Stomach (tissue), 4 donors: ENCODE measurements around the gene KCNG2.

Experiments
- CTCF ChIP-seq, 7 experiments: fragments of 450-650 bp in 4 of 7; fragments of 200-600 bp in 3 of 7; sonication (generic) in 3 of 7; IDR thresholded peaks; one replicate each; pipeline ENCODE4 v1.5.1; 2016 to 2019; ENCODE audit warnings: antibody characterized with exemption in 7 of 7, control low read depth in 2 of 7, mild to moderate bottlenecking in 1 of 7
- POLR2A ChIP-seq, 4 donors: fragments of 450-650 bp; IDR thresholded peaks; one replicate each; pipeline ENCODE4 v1.6.1; 2016; ENCODE audit warnings: antibody characterized with exemption in 4 of 4, control low read depth in 2 of 4, mild to moderate bottlenecking in 1 of 4, moderate library complexity in 1 of 4
- POLR2AphosphoS5 ChIP-seq, 3 donors: sonication (generic); formaldehyde crosslinking; IDR thresholded peaks; one replicate each; pipeline ENCODE4 v1.6.1; 2016; ENCODE audit warnings: antibody characterized with exemption in 3 of 3

- TF ChIP-seq CTCF (IDR thresholded peaks at IDR 0.05) (no peak), POLR2A (IDR thresholded peaks at IDR 0.05) (no peak), POLR2AphosphoS5 (IDR thresholded peaks at IDR 0.05) (no peak)
These were observed 135.2 kb downstream of the KCNG2 start for GRCh38 chr18:79932907-79933306.
